Pancreas (tissue), 10 donors: ENCODE results near the gene SULT2B1. TPM values are rescaled to one million over a fixed set of nuclear protein-coding genes. Genes with fewer than 3 reads are reported as not detected.

ENCODE experiments used
- ATAC-seq, 4 donors: fragments of 200-7000 bp; cut with Tn5 transposase; one replicate each; pipeline versions ENCODE4 v1.8.0 to v1.9.1; 2020; ENCODE audit warnings: mild to moderate bottlenecking in 4 of 4, moderate library complexity in 4 of 4
- DNase-seq, 6 donors: peaks; one replicate each; pipeline ENCODE4 v3.0.0-alpha.2; 2020
- FAIRE-seq: peaks from 2 replicates; lab custom pipeline; 2012; peaks lifted over from hg19 to GRCh38; lab: Jason Lieb, UNC
- H3K27ac ChIP-seq, 4 donors: fragments of 200-600 bp; sonication (generic); 1 replicate in 3 of 4; 2 replicates in 1 of 4; pipeline versions ENCODE4 v1.5.0 to v1.8.0; 2020
- H3K27me3 ChIP-seq, 4 donors: fragments of 200-600 bp; one replicate each; pipeline ENCODE4 v1.8.0; 2021
- H3K36me3 ChIP-seq, 3 donors: fragments of 200-600 bp; sonication (generic) in 1 of 3; one replicate each; pipeline versions ENCODE4 v1.5.0 to v1.8.0; 2020 to 2021
- H3K4me1 ChIP-seq, 3 donors: fragments of 200-600 bp; one replicate each; pipeline ENCODE4 v1.8.0; 2021
- H3K4me3 ChIP-seq, 4 donors: fragments of 200-600 bp; sonication (generic) in 2 of 4; one replicate each; pipeline versions ENCODE4 v1.5.0 to v1.8.0; 2020 to 2021
- H3K9me3 ChIP-seq, 4 donors: fragments of 200-600 bp; one replicate each; pipeline ENCODE4 v1.8.0; 2021
- CTCF ChIP-seq, 4 donors: fragments of 200-600 bp; sonication (generic) in 3 of 4; IDR thresholded peaks; one replicate each; pipeline versions ENCODE4 v1.5.0 to v1.8.0; 2021; ENCODE audit warnings: antibody characterized with exemption in 4 of 4
- WGBS, 2 donors: extraction: QIAGEN DNeasy Blood & Tissue Kit; methylation state at CpG; one replicate each; pipeline ENCODE4 v1.1.7; 2013; 5-methylcytosine and 5-hydroxymethylcytosine counted together
- intact Hi-C, 3 donors: fragments of 100-400 bp; cut with DNase I; formaldehyde crosslinking; loops; one replicate each; pipeline versions ENCODE4 v1.11.1 to v1.14.2; 2022
- polyA plus RNA-seq, 2 donors: library from polyadenylated mRNA; stranded (reverse); fragments of 200-250 nt; gene quantifications; one replicate each; pipeline ENCODE4 v1.2.3, GENCODE V29; 2013
- total RNA-seq, 6 donors: library from RNA; stranded (reverse); fragmentation: NEBNext Ultra II Directional in 4 of 6; extraction: Animal tissue kit (Norgen Biotek cat#: 25700) in 4 of 6; gene quantifications; one replicate each; pipeline versions ENCODE4 v1.2.1 to v1.2.4, GENCODE V29; 2021 to 2023
- donor health status: healthy with polysubstance abuse.
- donor health status: DM: no; HTN: no; CAD: no; lungs with moderate emphysema.
- donor health status: DM: no; HTN: no; CAD: no.
- donor health status: control.
- donor health status: control.
- donor health status: Bipolar disorder and iron deficiency.
- donor health status: DM: yes; HTN: yes; CAD: no.
- donor health status: DM: no; HTN: no; CAD: no.
- donor health status: DM: no; HTN: no; CAD: no.
- donor health status: DM: yes; HTN: yes; CAD: no.

The SULT2B1 gene
- total and polyA plus RNA-seq, 8 donors = 0.32 to 1.7 (median 0.62) TPM; not detected in 1

- ATAC-seq (no peak), FAIRE-seq (no peak), DNase-seq (peak in 5 of 6 donors; percentile 53 to 79 (median 64))
- no peaks in the 10 kb centered on the region for H3K9me3 ChIP-seq
- H3K4me1 ChIP-seq = peaks cover 10 to 16% (median 11%) of the 10 kb centered on the region in 3 donors
- WGBS, 2 donors = 75 to 80% methylated on average over 16 of the region's 16 CpGs
- no peak for TF ChIP-seq CTCF (IDR thresholded peaks at IDR 0.05)
- H3K4me3 ChIP-seq = no peak overlapping the region
- intact Hi-C loops = no loop called here
- H3K36me3 ChIP-seq = no peaks in the 10 kb centered on the region
- H3K27me3 ChIP-seq = no peaks in the 10 kb centered on the region
- H3K27ac ChIP-seq = peak overlapping the region in 3 of 4 donors; percentile 49 to 97 (median 90)
These were observed 86.9 kb downstream of the SULT2B1 start for GRCh38 chr19:48638831-48639381.

- H3K27me3 ChIP-seq = no peaks in the 10 kb centered on the region
- intact Hi-C loops = loop anchor here in 1 of 3 donors (10.0 kb wide), 1 partner anchor 205 kb away; no protein-coding TSS in a partner anchor
- FAIRE-seq = no peak
- no peak for ATAC-seq
- WGBS, 2 donors = 59 to 66% methylated on average over 33 of the region's 33 CpGs
- TF ChIP-seq CTCF (IDR thresholded peaks at IDR 0.05) = no peak
- H3K4me1 ChIP-seq = peaks cover 6 to 10% (median 8%) of the 10 kb centered on the region in 3 donors
- no peaks in the 10 kb centered on the region for H3K36me3 ChIP-seq
- DNase-seq = peak in 3 of 6 donors; percentile 48 to 71 (median 58)
- H3K27ac ChIP-seq = no peak overlapping the region
- H3K9me3 ChIP-seq = no peaks in the 10 kb centered on the region
- H3K4me3 ChIP-seq = no peak overlapping the region
These were observed 87.8 kb downstream of the SULT2B1 start for GRCh38 chr19:48639483-48640375.

GRCh38 chr19:48641850-48642249, 89.9 kb downstream of the SULT2B1 start:
- no peak overlapping the region for H3K27ac ChIP-seq
- H3K36me3 ChIP-seq = no peaks in the 10 kb centered on the region
- no peaks in the 10 kb centered on the region for H3K27me3 ChIP-seq
- 91 to 98% methylated on average over 2 of the region's 2 CpGs for WGBS, 2 donors
- no peak for DNase-seq
- intact Hi-C loops = loop anchor here in 1 of 3 donors (10.0 kb wide), 1 partner anchor 203 kb away; no protein-coding TSS in a partner anchor
- H3K4me1 ChIP-seq = peaks cover 2 to 7% (median 5%) of the 10 kb centered on the region in 3 donors
- H3K4me3 ChIP-seq = no peak overlapping the region
- TF ChIP-seq CTCF (IDR thresholded peaks at IDR 0.05) = no peak
- ATAC-seq = no peak
- H3K9me3 ChIP-seq = no peaks in the 10 kb centered on the region
- FAIRE-seq = no peak

- H3K9me3 ChIP-seq = no peaks in the 10 kb centered on the region
- intact Hi-C loops = loop anchor here in 1 of 3 donors (10.0 kb wide), 1 partner anchor 202 kb away; no protein-coding TSS in a partner anchor
- ATAC-seq (no peak), FAIRE-seq (no peak), DNase-seq (no peak)
- 89 to 91% methylated on average over 5 of the region's 5 CpGs for WGBS, 2 donors
- no peak overlapping the region for H3K27ac ChIP-seq
- H3K27me3 ChIP-seq = no peaks in the 10 kb centered on the region
- peaks cover 2 to 7% (median 5%) of the 10 kb centered on the region in 3 donors for H3K4me1 ChIP-seq
- TF ChIP-seq CTCF (IDR thresholded peaks at IDR 0.05) = no peak
- no peak overlapping the region for H3K4me3 ChIP-seq
- H3K36me3 ChIP-seq = no peaks in the 10 kb centered on the region
These were observed 90.9 kb downstream of the SULT2B1 start for GRCh38 chr19:48642862-48643261.
